Measurements from ENCODE around the gene PKN2.
A peak's percentile ranks its signal among the peaks of the same experiment; 100 is the strongest.
"Not testable (repeated sequence)": the region's sequence is repeated elsewhere in the genome, so short reads cannot be mapped to it uniquely, and the experiment has no call there.

PKN2 gene

DNA sequence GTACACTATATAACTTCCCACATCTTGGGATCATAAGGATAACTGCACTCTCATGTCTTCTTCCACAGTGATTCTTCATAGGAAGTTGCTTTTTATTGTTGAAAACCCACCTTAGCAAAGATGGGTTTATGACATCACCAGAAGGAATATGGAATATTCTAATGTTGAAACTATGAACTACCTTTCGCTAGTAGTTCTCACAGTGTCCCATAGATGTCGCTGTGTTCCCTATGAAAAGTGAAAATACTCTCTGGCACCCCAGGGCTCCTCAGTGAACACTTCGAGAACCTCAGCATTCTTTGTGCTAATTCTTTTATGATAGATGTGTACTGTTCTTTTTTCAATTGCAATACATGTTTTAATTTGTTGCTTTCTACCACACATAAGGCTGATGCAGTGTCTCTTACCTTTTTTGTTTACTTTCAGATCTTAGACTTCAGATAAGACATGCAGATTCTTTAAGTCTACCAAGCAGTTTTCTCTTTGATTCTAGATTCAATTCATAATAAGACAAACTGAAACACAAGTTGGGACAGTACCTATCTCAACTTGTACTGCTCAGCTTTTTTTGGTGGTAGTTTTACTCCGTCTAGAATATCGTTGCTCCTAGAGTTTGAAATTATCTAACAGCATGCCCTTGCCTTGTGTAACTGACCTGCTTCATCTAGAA lies 116.4 kb downstream of the PKN2 start:
- DNase-seq, result no peak

DNA sequence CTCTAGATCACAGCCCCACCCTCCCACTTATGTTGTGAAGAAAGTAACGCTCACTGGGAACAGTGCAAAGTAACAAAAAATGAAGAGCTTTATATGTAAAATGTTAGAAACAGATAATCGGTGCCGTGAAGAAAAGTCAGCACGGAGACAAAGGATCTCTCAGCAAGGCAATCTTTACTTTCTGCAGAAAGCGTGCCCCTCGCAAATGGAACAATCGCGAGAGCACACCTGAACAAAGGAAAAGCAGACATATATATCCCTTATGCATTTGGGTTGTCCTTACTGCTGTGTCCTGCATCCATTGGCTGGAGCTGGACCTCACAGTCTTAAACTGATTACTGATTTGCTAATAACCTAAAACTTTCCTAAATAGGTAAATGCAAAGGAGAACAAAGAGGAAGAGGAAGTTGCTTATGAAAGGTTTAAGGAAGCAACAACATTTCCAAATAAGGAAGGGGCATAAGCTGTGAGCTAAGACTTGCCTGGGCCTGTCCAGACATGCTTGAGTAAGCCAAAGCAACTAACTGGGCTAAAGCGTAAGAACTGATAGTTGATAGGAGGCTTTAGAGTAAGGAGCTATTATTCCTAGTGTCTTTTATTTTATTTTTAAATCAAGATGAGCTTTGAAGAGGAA lies 117.6 kb downstream of the PKN2 start:
- no peak for DNase-seq

DNA sequence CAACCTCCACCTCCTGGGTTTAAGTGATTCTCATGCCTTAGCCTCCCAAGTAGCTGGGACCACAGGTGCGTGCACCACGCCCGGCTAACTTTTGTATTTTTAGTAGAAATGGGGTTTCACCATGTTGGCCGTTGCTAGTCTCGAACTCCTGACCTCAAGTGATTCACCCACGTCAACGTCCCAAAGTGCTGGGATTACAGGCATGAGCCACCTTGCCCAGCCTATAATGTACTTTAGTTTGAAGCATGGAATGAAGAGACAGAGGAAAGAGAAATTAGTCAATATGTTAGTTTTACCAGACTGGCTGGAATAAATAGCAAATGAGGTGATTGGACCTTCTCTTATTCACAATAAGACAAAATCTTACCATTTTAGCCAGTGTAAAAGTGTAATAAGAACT lies 118.3 kb downstream of the PKN2 start:
- DNase-seq, result no peak

DNA sequence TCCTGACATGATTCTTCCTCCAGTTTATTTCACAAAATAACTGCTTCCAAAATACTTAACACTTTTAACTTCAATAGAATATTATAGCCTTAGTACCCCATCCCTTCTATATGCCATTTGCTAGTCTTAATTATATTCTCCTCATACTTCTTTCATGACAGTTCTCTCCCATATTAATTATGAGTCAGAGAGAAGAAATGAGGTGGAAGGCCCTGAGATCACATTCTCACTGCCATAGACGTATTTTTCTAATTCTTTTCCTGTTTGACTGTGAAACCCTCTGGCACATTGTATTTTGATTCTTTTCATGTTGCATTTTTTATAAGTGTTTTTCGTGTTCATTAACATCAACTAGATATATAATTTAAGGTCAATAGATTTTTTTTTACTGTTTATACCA lies 118.9 kb downstream of the PKN2 start:
- no peak for DNase-seq

DNA sequence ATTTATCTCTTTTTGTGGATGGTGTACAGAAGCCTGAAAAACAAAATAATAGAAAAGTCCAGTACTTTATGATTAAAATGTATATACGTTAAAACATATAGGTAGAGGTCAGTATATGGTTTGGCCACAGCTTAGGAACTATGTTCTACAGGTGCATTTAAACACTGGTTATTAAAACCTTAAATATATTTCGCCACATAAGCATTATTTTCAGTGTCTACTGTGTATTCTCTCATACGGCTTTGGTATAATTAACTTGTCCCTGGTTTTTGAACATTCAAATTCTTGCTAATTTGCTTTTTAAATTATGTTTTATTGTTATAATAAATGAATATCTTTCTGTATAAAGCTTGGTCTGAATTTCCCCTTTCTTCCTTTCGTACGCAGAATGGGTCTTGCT lies 119.4 kb downstream of the PKN2 start:
- no peak for DNase-seq

DNA sequence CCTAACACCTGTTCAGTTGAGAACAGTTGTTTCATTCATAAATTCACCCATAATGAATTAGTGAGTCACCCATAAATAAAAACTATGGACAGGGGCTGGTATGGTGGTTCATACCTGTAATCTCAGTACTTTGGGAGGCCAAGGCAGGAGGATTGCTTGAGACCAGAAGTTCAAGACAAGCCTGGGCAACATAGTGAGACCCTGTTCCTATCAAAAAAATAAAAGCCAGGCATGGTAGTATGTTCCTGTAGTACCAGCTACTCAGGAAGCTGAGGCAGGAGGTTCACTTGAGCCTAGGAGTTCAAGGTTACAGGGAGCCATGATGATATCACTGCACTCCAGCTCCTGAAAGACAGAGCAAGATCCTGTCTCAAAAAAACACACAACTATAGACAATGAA lies 128.3 kb downstream of the PKN2 start:
- DNase-seq, result no peak

DNA sequence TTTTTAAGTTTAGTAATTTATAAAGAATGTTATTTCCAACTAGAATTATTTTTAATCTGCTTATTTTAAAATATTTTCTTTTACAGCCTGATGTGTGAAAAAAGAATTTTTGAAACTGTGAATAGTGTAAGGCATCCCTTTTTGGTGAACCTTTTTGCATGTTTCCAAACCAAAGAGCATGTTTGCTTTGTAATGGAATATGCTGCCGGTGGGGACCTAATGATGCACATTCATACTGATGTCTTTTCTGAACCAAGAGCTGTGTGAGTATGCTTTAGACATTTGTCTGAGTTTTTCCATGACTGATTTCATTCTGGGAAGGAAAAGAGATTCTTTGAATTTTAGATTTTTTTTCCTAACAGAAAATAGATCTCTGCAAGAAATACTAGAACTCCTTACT lies 129.4 kb downstream of the PKN2 start:
- no peak for DNase-seq

DNA sequence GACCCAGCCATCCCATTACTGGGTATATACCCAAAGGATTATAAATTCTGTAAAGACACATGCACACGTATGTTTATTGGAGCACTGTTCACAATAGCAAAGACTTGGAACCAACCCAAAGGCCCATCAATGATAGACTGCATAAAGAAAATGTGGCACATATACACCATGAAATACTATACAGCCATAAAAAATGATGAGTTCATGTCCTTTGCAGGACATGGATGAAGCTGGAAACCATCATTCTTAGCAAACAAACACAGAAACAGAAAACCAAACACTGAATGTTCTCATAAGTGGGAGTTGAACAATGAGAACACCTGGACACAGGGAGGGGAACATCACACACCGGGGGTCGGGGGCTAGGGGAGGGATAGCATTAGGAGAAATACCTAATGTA lies 135.6 kb downstream of the PKN2 start:
- not testable (repeated sequence) for DNase-seq

DNA sequence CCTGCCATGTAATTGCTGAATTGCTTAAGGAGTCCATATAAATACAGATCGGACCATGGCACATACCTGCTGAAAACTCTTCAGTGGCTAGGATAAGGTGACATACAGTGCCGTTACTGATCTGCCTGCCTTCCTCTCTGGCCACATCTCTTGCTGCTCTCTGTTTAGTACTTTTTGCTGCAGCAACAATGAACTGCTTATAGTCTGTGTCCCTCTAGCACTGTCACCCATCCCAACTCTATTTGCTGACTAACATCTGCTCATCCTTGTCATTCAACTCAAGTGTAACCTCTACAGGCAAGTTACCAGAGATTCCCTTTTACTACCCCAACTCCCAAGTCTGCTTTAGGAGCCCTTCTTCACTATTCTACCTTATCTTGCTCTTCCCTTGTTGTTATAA lies 141.6 kb downstream of the PKN2 start:
- DNase-seq, result no peak

DNA sequence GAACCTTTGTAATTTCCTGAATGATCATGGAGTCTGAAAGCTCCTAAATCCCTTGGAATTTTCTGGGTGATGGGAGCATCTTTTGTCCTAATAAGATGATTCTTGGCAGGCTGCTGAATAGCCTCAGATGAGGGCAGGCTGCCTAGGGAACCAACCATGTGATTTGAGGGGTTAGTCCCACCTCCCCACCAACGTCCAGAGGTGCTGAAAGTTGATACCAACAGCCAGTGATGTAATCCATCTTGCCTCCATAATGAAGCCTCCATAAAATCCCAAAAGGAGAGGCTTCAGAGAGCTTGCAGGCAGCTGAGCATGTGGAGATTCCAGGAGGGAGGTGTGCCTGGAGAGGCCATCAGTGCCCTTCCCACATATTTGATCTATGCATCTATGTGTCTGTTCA lies 163.6 kb downstream of the PKN2 start:
- no peak for DNase-seq

DNA sequence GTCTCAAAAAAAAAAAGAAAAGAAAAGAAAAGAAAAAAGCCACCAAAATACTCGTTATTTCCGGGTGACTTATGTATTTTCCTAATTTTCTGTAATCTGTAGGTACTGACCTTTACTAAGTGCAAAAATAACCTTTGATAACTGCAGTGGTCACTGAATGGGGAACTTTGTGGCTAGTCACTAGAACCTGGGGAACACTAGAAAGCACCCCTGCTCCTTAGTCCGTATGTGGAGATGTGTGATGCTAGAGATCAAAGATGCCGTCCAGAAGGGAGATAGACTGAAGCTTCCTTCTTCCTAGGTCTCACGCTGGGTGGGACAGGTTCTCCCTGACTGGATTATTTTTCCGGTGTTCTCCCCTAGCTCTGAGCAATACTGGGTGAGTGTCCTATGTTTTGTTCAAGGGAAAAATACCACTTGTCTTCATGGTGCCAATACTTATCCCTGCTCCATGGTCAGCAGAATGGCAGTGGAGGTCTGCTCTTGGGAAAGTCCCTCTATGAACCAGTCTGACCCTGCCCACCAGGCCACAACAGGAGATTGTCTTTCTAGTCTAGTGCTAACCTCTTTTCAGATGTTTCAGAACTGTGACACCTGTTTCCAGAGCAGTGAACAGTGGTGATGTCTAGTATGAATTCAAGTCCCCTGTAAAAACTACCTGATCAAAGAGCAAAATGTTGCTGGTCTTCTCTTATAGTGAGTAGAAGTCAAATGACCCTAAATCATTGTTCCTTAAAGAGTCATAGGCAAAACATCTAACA lies 167.4 kb downstream of the PKN2 start:
- DNase-seq, result no peak

DNA sequence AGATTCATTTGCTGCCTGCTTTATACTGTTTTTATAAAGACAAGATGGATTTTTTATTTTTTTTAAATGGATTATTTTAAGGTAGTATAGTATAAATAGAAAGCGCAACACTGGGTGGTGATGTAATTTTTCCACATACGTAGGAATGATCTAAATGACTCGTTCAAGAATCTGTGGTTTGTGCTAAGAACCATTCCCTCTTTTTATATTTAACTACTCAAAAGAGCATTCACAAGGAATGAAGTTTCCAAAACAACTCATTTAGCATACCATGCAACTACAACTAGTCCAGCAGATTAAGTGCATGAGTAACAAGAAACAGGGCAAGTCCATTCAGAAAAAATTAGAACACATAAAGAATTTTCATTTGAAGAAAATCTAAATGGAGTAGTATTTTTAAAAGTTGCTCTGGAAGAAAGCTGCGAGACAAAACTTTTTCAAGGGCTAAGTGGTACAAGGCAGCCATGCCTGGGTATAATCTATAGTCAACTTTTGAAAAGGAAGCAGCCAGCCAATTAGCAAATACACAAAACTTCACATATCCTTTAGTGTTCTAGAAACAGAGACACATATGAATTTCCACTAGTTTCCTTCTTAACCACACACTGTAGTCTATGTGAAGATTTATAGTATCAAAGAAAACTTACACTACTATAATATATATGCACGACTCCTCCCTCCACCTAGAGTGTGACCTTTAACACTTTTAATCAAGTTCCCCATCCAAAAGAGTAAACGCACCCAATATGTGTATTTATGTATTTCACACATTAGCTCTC lies 183.9 kb downstream of the PKN2 start:
- no peak for DNase-seq

DNA sequence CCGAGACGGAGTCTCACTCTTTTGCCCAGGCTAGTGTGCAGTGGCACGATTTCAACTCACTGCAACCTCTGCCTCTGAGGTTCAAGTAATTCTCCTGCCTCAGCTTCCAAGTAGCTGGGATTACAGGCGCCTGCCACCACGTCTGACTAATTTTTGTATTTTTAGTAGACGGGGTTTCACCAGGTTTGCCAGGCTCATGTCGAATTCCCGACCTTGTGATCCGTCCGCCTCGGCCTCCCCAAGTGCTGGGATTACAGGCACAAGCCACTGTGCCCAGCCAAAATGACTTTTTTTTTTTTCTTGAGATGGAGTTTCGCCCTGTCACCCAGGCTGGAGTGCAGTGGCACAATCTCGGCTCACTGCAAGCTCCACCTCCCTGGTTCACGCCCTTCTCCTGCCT lies 185.6 kb downstream of the PKN2 start:
- not testable (repeated sequence) for DNase-seq

DNA sequence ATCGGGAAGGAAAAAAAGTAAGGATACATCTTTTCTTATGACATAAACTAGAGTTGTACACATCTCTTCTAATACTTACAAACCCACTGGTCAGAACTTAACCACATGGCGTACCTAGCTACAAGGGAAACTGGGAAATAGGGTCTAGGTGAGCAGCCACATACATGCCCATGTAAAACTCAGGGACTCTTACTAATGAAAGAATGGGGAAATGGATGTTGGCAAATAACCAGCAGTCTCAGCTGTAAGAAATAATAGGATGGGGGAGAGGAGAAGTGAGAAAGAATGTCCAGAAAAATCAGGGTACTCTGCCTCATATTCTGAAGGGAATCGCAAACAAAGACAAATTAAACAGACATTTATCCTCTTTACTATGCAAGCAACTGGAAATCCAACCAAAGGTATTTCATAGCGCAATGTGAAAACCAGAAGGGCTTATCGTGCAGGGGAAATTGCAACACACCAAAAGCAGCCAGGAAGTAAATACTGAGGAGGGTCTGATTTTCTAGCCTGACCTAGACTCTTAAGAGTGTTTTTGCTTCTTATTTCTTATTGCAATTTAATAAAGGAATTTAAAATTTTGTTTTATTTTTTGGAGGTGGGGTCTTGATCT lies 189.8 kb downstream of the PKN2 start:
- DNase-seq, result no peak

DNA sequence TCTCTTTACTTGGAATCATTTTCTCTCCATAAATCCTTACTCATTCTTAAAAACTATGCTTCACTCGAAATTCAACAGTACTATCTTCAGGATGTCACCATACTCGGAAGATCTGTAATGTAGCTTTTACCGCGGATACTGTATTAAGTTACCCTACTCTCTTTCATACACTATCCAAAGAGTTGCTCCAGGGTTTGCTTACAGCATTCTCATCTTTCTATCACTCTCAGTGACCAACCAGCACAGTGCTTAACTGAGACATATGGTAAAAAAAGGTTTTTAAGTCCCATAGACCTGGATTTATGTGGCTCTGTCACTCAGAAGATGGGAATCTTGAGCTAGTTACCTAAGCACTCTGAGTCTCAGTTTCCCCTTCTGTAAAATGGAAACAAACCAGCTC lies 191.5 kb downstream of the PKN2 start:
- no peak for DNase-seq

DNA sequence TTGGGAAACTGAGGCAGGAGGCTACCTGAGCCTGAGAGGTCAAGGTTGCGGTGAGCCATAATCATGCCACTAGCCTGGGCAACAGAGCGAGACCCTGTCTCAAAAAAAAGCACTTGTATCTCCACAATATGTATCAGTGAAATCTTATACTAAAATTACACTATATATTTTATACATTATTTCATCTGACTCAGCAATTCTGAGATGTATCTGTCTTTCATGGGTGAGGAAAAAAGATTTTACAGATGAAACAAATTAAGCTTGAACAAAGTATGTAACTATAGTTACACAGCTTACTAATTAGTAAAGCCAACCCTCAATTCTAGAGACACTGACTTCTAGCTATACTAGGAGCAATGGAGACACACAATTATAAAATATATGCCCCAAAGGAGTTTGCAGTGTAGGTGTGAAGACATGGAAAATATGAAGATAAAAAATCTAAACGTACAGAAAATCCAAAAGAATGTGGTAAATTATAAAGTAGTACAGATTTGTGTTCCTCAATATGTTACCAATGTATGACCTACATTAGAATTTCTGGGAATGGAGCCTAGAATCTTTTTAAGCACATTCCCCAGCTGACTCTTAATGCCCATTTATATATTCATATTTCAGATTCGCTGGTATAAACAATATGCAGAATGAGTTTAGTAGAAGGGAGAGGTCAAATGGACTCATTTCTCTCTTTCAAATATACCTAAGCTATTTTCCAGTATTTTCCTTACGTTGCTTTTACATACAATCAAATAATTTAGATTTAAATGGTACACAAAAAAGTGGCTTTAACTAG lies 192.7 kb downstream of the PKN2 start:
- DNase-seq, result no peak

DNA sequence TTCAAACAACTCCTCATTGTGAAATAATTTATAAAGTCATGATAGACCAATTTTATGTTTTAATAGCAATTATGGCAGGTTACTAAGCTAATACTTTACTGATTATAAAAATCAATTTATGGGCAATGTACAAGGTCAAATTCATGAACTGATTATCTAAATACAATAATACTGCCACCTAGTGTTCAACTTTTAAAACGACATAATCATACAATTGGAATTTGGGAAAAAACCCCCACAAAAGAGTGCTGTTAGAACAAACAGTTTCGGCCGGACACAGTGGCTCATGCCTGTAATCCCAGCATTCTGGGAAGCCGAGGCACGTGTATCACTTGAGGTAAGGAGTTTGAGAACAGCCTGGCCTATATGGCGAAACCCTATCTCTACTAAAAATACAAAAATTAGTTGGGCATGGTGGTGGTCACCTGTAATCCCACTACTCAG lies 193.3 kb downstream of the PKN2 start:
- peak; percentile 8 for DNase-seq

DNA sequence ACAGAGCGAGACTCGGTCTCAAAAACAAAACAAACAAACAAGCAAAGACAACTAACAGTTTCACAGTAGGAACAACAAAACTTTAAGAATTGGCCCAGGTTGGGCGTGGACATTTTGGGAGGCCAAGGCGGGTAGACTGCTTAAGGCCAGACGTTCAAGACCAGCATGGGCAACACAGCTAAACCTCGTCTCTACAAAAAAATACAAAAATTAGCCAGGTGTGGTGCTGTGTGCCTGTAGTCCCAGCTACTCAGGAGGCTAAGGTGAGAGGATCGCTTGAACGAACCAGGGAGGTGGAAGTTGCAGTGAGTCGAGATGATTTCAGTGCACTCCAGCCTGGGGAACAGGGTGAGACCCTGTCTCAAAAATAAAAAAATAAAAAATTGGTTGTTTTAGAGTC lies 193.8 kb downstream of the PKN2 start:
- no peak for DNase-seq

DNA sequence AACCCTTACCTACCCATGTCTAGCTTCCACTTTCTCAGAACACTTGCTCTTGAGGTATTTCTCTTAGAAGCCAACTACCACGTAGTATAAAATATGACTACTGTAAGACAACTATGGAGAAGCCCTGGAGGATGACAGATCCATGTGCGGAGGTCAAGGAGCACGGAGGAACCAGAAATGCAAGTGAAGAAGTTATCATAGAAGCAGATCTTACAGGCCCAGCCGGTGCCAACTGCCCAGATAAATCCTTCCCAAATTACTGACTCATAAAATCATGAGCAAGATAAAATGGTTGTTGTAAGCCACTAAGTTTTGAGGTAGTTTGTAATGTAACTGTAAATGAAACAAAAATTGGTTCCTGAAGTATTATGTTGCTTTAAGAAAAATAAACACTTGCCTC lies 194.7 kb downstream of the PKN2 start:
- no peak for DNase-seq

DNA sequence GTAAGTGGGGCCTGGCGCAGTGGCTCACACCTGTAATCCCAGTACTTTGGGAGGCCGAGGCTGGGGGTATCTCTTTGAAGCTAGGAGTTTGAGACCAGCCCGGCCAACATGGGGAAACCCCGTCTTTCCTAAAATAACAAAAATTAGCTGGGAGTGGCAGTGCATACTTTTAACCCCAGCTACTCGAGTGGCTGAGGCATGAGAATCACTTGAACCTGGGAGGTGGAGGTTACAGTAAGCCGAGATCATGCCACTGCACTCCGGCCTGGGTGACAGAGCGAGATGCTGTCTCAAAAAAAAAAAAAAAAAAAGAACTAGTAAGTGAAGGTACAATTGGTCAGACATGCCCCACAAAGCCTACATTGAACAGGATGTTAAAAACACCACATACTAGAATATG lies 196.6 kb downstream of the PKN2 start:
- not testable (repeated sequence) for DNase-seq

DNA sequence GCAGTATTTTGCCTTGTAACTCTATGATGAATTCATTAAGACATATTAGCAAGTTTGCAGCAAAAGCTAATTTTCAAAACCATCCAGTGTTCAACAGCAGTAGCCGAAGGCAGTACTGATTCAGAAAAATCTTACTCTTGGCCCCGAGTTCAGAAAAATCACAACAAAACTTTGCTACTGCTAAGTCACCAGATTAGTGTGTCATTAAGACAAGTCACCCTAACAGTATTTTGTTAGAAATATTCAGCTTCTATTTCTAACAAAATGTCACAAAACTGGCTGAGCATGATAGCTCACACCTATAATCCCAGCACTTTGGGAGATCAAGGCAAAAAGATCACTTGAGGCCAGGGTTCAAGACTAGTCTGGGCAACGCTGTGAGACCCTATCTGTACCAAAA lies 199.1 kb downstream of the PKN2 start:
- no peak for DNase-seq
